Neuronal stem cell (in vitro differentiated cells): ENCODE data around the gene ADAM8.

ENCODE experiments used
- DNase-seq: peaks from one replicate; pipeline ENCODE4 v3.0.0-alpha.2; 2013; ENCODE audit warnings: low spot score
- H2AFZ ChIP-seq: one replicate; pipeline ENCODE4 v1.6.1; 2013; ENCODE audit warnings: mild to moderate bottlenecking, low read length, inconsistent platforms
- H2AK5ac ChIP-seq: 2 replicates; pipeline ENCODE4 v1.6.1; 2013; ENCODE audit warnings: low read depth, mild to moderate bottlenecking, inconsistent platforms, low read length, moderate library complexity, mixed read lengths
- H2BK120ac ChIP-seq: 2 replicates; pipeline ENCODE4 v1.6.1; 2013; ENCODE audit warnings: low read depth, mild to moderate bottlenecking, inconsistent platforms, low read length, moderate library complexity, mixed read lengths
- H2BK12ac ChIP-seq: one replicate; pipeline ENCODE4 v1.6.1; 2013; ENCODE audit warnings: low read length, inconsistent platforms
- H2BK15ac ChIP-seq: 2 replicates; pipeline ENCODE4 v1.6.1; 2013; ENCODE audit warnings: mild to moderate bottlenecking, low read length, inconsistent platforms, mixed read lengths
- H2BK5ac ChIP-seq: one replicate; pipeline ENCODE4 v1.6.1; 2013; ENCODE audit warnings: inconsistent platforms, mild to moderate bottlenecking, low read length, moderate library complexity
- H3K14ac ChIP-seq: one replicate; pipeline ENCODE4 v1.6.1; 2013; ENCODE audit warnings: low read length, inconsistent platforms
- H3K18ac ChIP-seq: 2 replicates; pipeline ENCODE4 v1.6.1; 2013; ENCODE audit warnings: low read length, inconsistent platforms
- H3K23ac ChIP-seq: 2 replicates; pipeline ENCODE4 v1.6.1; 2013; ENCODE audit warnings: low read depth, mild to moderate bottlenecking, mixed read lengths, low read length, inconsistent platforms; ENCODE audit not compliant: poor library complexity
- H3K27ac ChIP-seq: replicated peaks from 3 replicates; pipeline ENCODE4 v1.5.1; 2013; ENCODE audit warnings: low read length, inconsistent platforms
- H3K27me3 ChIP-seq, 3 experiments: 2 replicates each; pipeline ENCODE4 v1.6.1; 2013; ENCODE audit warnings: low read length in 3 of 3, mild to moderate bottlenecking in 2 of 3, inconsistent platforms in 1 of 3, low read depth in 1 of 3, mixed read lengths in 1 of 3, moderate library complexity in 1 of 3; ENCODE audit not compliant: control insufficient read depth in 3 of 3, insufficient read depth in 3 of 3
- H3K36me3 ChIP-seq, 2 donors: replicated peaks in 1 of 2; 2 replicates each; pipeline ENCODE4 v1.6.1; 2013; ENCODE audit warnings: low read length in 2 of 2; ENCODE audit not compliant: control insufficient read depth in 2 of 2, insufficient read depth in 2 of 2
- H3K4ac ChIP-seq: 2 replicates; pipeline ENCODE4 v1.6.1; 2013; ENCODE audit warnings: inconsistent platforms, mild to moderate bottlenecking, low read length, moderate library complexity
- H3K4me1 ChIP-seq, 2 donors: 1 replicate in 1 of 2; 2 replicates in 1 of 2; pipeline ENCODE4 v1.6.1; 2013; ENCODE audit warnings: low read length in 2 of 2, low read depth in 1 of 2; ENCODE audit not compliant: control insufficient read depth in 2 of 2, insufficient read depth in 1 of 2
- H3K4me2 ChIP-seq: one replicate; pipeline ENCODE4 v1.6.1; 2013; ENCODE audit warnings: mild to moderate bottlenecking, low read length, inconsistent platforms; ENCODE audit not compliant: insufficient read depth, poor library complexity, severe bottlenecking
- H3K4me3 ChIP-seq, 2 donors: 2 replicates each; pipeline ENCODE4 v1.5.1; 2013; ENCODE audit warnings: low read length in 2 of 2, mild to moderate bottlenecking in 2 of 2, inconsistent platforms in 1 of 2, moderate library complexity in 1 of 2
- H3K79me1 ChIP-seq: one replicate; pipeline ENCODE4 v1.6.1; 2013; ENCODE audit warnings: low read depth, mild to moderate bottlenecking, inconsistent platforms, low read length, moderate library complexity
- H3K9ac ChIP-seq: one replicate; pipeline ENCODE4 v1.6.1; 2013; ENCODE audit warnings: mild to moderate bottlenecking, low read depth, low read length, inconsistent platforms; ENCODE audit not compliant: poor library complexity
- H3K9me3 ChIP-seq, 2 donors: replicated peaks in 1 of 2; 2 replicates each; pipeline versions ENCODE3 to v1.6.1; 2013; ENCODE audit warnings: low read length in 2 of 2, mild to moderate bottlenecking in 2 of 2, inconsistent platforms in 1 of 2, low read depth in 1 of 2, mixed read lengths in 1 of 2, moderate library complexity in 1 of 2; ENCODE audit not compliant: control insufficient read depth in 2 of 2, insufficient read depth in 1 of 2
- H4K8ac ChIP-seq: one replicate; pipeline ENCODE4 v1.6.1; 2013; ENCODE audit warnings: low read depth, mild to moderate bottlenecking, inconsistent platforms, low read length, moderate library complexity
- H4K91ac ChIP-seq: one replicate; pipeline ENCODE4 v1.6.1; 2013; ENCODE audit warnings: low read length, low read depth, mild to moderate bottlenecking, inconsistent platforms; ENCODE audit not compliant: poor library complexity
- WGBS, 2 donors: extraction: QIAGEN DNeasy Blood & Tissue Kit; methylation state at CpG; one replicate each; pipeline ENCODE4 v1.1.7; 2013; ENCODE audit warnings: missing lambda C conversion rate in 2 of 2, mixed read lengths in 1 of 2; ENCODE audit not compliant: insufficient read length in 2 of 2, insufficient replicate concordance in 1 of 2; ENCODE audit errors: extremely low coverage in 2 of 2; 5-methylcytosine and 5-hydroxymethylcytosine counted together

Gene ADAM8

DNA sequence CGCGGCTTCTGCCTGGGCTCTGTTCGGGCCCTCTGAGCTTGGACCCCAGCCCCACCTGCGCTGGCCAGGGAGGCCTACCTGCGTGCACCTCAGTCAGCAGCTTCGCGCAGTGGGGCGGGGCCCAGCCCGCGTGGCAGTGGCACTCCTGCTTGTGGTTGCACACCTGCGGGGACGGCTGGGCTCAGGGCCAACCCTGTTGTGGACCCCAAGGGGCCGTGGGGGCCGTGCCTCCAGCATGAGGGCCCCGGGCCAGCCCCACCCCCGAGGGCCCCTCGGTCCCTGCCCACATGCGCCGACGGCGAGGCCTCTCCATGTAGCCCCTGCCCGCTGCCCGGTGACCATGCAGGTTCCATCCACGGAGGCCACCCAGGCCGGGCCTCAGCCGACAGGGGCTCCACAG is 7.3 kb downstream of the ADAM8 start:
- no peak overlapping the region for H3K9ac ChIP-seq
- peak overlapping the region; percentile 31 for H3K23ac ChIP-seq
- H2BK120ac ChIP-seq = no peak overlapping the region
- no peaks in the 10 kb centered on the region for H3K36me3 ChIP-seq
- DNase-seq = no peak
- no peak overlapping the region for H3K4me2 ChIP-seq
- H3K14ac ChIP-seq = no peak overlapping the region
- H3K9me3 ChIP-seq = no peaks in the 10 kb centered on the region
- peak overlapping the region; percentile 22 for H2BK12ac ChIP-seq
- H3K27ac ChIP-seq = no peak overlapping the region
- no peak overlapping the region for H3K4me3 ChIP-seq
- H4K8ac ChIP-seq = no peak overlapping the region
- no peak overlapping the region for H2AFZ ChIP-seq
- peak overlapping the region; percentile 89 for H2BK15ac ChIP-seq
- H2BK5ac ChIP-seq = no peak overlapping the region
- no peaks in the 10 kb centered on the region for H3K27me3 ChIP-seq
- peak overlapping the region; percentile 37 for H2AK5ac ChIP-seq
- peaks cover 2% of the 10 kb centered on the region for H3K79me1 ChIP-seq
- H4K91ac ChIP-seq = no peak overlapping the region
- no peak overlapping the region for H3K4ac ChIP-seq
- no CpG with 5 or more reads among the region's 26 CpGs for WGBS, 2 donors
- no peaks in the 10 kb centered on the region for H3K4me1 ChIP-seq
- no peak overlapping the region for H3K18ac ChIP-seq

DNA sequence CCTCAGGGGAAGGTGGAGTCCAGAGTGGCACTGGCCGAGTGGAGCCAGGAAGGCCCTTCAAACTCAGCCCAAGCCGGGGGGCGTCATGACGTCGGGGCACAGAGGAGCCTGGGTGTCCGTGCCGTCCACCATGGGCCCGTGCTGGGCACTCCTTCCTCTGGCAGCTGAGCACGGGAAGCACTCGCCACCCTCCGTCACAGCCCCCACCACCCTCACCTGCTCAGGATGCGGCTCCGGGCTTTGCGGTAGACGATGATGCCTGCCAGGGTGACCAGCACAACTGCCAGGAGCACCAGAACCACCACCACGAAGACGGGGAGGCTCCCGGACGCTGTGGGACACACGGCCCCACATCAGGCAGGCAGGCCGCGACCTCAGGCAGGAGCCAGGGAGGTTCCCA is 8.1 kb downstream of the ADAM8 start:
- Histone ChIP-seq H3K18ac (peak overlapping the region; percentile 64), H3K9ac (no peak overlapping the region), H3K9me3 (no peaks in the 10 kb centered on the region), H2AK5ac (peak overlapping the region; percentile 94), H3K14ac (peak overlapping the region; percentile 38), H4K8ac (no peak overlapping the region), H3K4ac (peak overlapping the region; percentile 23), H3K27ac (no peak overlapping the region), H3K23ac (no peak overlapping the region), H2BK5ac (no peak overlapping the region), H3K4me3 (no peak overlapping the region), H2BK120ac (no peak overlapping the region), H3K79me1 (peaks cover 2% of the 10 kb centered on the region), H2BK12ac (peak overlapping the region; percentile 41), H3K4me2 (no peak overlapping the region), H3K4me1 (peaks cover 0 to 1% of the 10 kb centered on the region in 2 donors), H3K27me3 (no peaks in the 10 kb centered on the region), H4K91ac (no peak overlapping the region), H2BK15ac (peak overlapping the region; percentile 89), H2AFZ (no peak overlapping the region), H3K36me3 (no peaks in the 10 kb centered on the region)
- no peak for DNase-seq
- no CpG with 5 or more reads among the region's 22 CpGs for WGBS, 2 donors

DNA sequence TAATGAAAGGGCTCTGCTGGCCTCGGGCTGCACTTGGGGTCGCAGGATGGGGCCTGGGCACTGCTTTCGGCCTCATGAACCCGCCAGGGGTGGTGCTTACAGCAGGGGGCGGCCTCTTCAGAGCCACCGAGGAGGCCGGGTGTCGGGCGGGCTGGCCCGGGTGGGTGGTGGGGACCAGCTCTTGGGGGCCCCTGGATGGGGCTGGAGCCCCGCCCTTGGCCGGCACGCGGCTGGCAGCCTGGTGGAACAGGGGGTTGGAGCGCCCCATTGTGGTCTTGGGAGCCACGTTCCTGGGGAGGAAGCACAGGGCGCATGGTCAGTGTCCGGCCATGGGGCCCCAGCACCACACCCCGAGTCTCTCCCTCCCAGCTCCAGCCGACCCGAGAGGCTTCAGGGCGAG is 8.8 kb downstream of the ADAM8 start:
- WGBS, 2 donors = no CpG with 5 or more reads among the region's 22 CpGs
- H3K4ac ChIP-seq = peak overlapping the region; percentile 76

DNA sequence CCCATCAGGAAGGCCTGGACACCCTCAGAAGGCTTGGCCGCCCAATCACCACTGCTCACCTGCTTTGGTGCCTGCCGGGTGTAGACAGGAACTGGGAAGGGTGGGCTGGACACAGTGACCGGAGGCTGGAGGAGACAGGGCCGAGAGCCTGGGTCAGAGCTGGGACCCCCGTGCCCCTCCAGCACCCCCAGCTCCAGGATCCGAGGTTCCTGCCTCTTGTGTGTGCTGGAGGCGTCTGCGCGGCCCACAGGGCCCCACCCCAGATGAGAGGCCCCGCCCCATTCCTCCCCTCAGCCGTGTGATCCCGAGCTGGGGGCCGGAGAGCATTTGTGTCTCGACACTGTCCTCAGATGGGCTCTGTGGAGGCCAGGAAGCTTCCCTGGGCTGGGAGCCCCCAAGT is 9.4 kb downstream of the ADAM8 start:
- H2BK120ac ChIP-seq = no peak overlapping the region
- H3K4ac ChIP-seq = no peak overlapping the region
- no peak overlapping the region for H3K18ac ChIP-seq
- H3K79me1 ChIP-seq = peaks cover 2% of the 10 kb centered on the region
- no peak overlapping the region for H3K4me2 ChIP-seq
- H3K4me1 ChIP-seq = peaks cover 6 to 13% of the 10 kb centered on the region in 2 donors
- no peaks in the 10 kb centered on the region for H3K36me3 ChIP-seq
- H4K8ac ChIP-seq = peak overlapping the region; percentile 65
- no peak overlapping the region for H2AK5ac ChIP-seq
- no peak overlapping the region for H3K9ac ChIP-seq
- H3K4me3 ChIP-seq = no peak overlapping the region
- H3K27ac ChIP-seq = no peak overlapping the region
- H3K23ac ChIP-seq = no peak overlapping the region
- H4K91ac ChIP-seq = no peak overlapping the region
- H2AFZ ChIP-seq = no peak overlapping the region
- H3K27me3 ChIP-seq = peaks cover 0 to 5% (median 0%) of the 10 kb centered on the region in 3 experiments
- WGBS, 2 donors = no CpG with 5 or more reads among the region's 14 CpGs
- H2BK5ac ChIP-seq = peak overlapping the region; percentile 82
- no peak overlapping the region for H3K14ac ChIP-seq
- no peak for DNase-seq
- peak overlapping the region; percentile 94 for H2BK15ac ChIP-seq
- H2BK12ac ChIP-seq = no peak overlapping the region
- no peaks in the 10 kb centered on the region for H3K9me3 ChIP-seq

More for the DNA sequence above, 8.8 kb downstream of the ADAM8 start:
- H2BK15ac ChIP-seq = no peak overlapping the region
- H3K18ac ChIP-seq = no peak overlapping the region
- H3K27me3 ChIP-seq = peaks cover 0 to under 1% (median 0%) of the 10 kb centered on the region in 3 experiments
- no peak overlapping the region for H2AFZ ChIP-seq
- no peak overlapping the region for H4K8ac ChIP-seq
- DNase-seq = no peak
- H3K27ac ChIP-seq = no peak overlapping the region
- H3K4me1 ChIP-seq = peaks cover under 1 to 7% of the 10 kb centered on the region in 2 donors
- no peak overlapping the region for H4K91ac ChIP-seq
- H3K23ac ChIP-seq = peak overlapping the region; percentile 31
- peaks cover 2% of the 10 kb centered on the region for H3K79me1 ChIP-seq
- H2BK12ac ChIP-seq = no peak overlapping the region
- H3K36me3 ChIP-seq = no peaks in the 10 kb centered on the region
- peak overlapping the region; percentile 75 for H2BK5ac ChIP-seq
- H3K9me3 ChIP-seq = no peaks in the 10 kb centered on the region
- H3K9ac ChIP-seq = no peak overlapping the region
- H3K14ac ChIP-seq = peak overlapping the region; percentile 82
- no peak overlapping the region for H3K4me2 ChIP-seq
- peak overlapping the region; percentile 94 for H2AK5ac ChIP-seq
- H2BK120ac ChIP-seq = no peak overlapping the region
- H3K4me3 ChIP-seq = no peak overlapping the region
